Mononuclear cell (primary cell): ENCODE results near the gene HNRNPU. TPM values are rescaled to one million over a fixed set of nuclear protein-coding genes. Genes with fewer than 3 reads are reported as not detected.
"Not testable (repeated sequence)": the region's sequence is repeated elsewhere in the genome, so short reads cannot be mapped to it uniquely, and the experiment has no call there.

Experiments
- H3K27me3 ChIP-seq: 2 replicates; pipeline ENCODE4 v1.6.0; 2011; ENCODE audit warnings: low read length, control low read depth; ENCODE audit not compliant: insufficient read depth
- H3K4me1 ChIP-seq: 2 replicates; pipeline ENCODE4 v1.5.1; 2011; ENCODE audit warnings: mild to moderate bottlenecking, low read length, control low read depth; ENCODE audit not compliant: insufficient read depth
- H3K4me3 ChIP-seq: 2 replicates; pipeline ENCODE4 v1.5.1; 2011; ENCODE audit warnings: mild to moderate bottlenecking, low read length, moderate library complexity
- H3K9me3 ChIP-seq: 2 replicates; pipeline ENCODE4 v1.5.1; 2011; ENCODE audit warnings: low read depth, mild to moderate bottlenecking, control low read depth, low read length
- total RNA-seq: library from RNA; depleted of rRNA; stranded (reverse); fragments of >200 nt; gene quantifications from one replicate; pipeline ENCODE4 v1.2.3, GENCODE V29; 2012

HNRNPU gene
- total RNA-seq, 1 donor, result 436 TPM

- H3K4me1 ChIP-seq, result peaks cover 44% of the 10 kb centered on the region
- H3K27me3 ChIP-seq, result no peaks in the 10 kb centered on the region
- no peaks in the 10 kb centered on the region for H3K9me3 ChIP-seq
- peak overlapping the region; percentile 83 for H3K4me3 ChIP-seq
These were observed 28.2 kb downstream of the HNRNPU start for GRCh38 chr1:244836135-244836521.

DNA sequence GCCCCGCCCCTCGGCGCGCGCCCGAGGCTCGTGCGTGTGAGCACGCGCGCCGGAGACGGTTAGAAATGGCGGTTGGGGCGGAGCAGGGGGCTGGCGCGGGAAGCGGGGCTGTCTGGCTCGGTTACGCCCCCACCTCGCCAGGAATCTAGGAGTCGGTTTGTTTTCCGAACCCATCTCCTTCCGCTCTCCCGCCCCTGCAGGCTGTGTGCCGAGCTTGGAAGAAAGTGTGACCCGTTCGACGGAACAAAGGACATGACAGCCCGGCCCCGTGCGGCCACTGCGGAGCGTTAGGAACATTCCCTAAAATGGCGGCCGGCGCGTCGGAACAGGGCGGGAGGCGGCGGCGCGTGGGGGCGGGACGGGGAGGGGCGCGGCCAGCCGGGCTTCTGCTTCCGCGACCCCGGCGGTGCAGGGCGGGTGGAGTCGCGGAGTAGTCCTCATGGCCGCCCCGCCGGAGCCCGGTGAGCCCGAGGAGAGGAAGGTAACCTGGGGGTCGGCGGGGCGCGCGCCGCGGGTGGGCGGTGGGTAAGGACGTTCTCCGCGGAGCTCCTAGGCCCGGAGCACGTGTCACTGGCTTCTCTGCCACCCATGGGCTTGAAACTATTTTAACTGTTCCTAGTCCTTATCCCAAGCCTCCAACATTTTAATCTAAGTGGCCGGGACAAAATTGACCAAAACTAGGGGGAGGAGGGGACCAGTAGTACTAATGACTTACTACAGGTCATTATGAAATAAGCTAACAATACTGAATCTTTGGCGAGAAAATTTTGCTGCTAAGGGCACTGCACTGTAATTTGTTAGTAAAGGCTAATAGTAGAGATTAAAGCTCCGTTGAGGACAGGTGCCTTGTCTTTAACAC, 28.8 kb downstream of the HNRNPU start, which contains the start of gene COX20:
TSS of gene COX20 (plus strand) at position 383 of the 859 bp plus-strand sequence. CDS start at position 440, 57 bp downstream.
- peaks cover 44% of the 10 kb centered on the region for H3K4me1 ChIP-seq
- no peaks in the 10 kb centered on the region for H3K9me3 ChIP-seq
- no peaks in the 10 kb centered on the region for H3K27me3 ChIP-seq
- H3K4me3 ChIP-seq, result peak within 1 kb of the TSS; percentile 83

DNA sequence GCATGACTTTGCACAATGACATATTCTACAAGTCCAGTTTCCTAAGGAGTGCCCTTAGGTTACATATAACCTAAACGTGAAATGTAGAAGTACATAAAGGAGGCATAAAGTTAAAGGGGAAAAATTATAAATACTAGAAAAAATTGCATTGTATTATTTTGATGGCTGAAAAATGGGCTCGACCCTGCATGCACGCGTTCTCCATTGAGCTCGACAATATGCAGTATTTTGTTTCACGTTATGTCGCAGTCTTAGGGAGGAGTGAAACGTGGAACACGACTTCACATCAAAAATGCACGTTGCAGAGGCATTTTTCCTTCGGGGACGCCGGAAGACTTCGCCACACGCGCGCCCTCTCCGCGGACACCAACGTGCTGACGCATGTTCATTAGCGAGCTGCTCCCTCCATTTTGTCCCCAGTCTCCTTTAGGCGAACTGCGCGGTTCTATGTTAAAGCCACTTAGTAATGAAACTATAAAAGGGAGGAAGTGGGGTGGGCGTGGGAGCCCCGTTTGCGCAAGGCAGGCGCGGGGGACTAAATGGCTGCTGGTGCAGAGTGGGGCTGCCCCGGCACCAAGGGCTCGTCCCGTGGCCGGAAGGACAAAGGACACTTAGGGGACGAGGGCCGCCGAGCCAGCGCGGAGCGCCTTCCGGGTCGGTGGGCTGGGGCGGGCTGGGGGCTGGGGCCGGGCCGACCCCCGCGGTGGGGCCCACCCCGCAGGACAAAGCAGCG, 29.6 kb downstream of the HNRNPU start:
- Histone ChIP-seq H3K4me1 (peaks cover 39% of the 10 kb centered on the region), H3K4me3 (peak overlapping the region; percentile 83), H3K27me3 (no peaks in the 10 kb centered on the region), H3K9me3 (no peaks in the 10 kb centered on the region)

- Histone ChIP-seq H3K4me1 (peaks cover 36% of the 10 kb centered on the region), H3K4me3 (peak overlapping the region; percentile 83), H3K27me3 (no peaks in the 10 kb centered on the region), H3K9me3 (no peaks in the 10 kb centered on the region)
These were observed 30.4 kb downstream of the HNRNPU start for GRCh38 chr1:244833734-244834542.

DNA sequence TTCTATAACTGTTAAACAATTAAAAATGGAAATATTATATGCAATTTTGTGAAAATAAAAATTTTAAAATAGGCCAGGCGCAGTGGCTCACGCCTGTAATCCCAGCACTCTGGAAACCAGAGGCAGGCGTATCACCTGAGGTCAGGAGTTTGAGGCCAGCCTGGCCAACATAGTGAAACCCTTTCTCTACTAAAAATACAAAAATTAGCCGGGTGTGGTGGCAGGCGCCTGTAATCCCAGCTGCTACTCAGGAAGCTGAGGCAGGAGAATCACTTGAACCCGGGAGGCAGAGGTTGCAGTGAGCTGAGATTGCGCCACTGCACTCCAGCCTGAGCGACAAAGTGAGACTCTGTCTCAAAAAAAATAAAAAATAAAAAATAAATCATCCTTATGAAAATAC, 31.1 kb downstream of the HNRNPU start:
- H3K4me1 ChIP-seq, result peaks cover 33% of the 10 kb centered on the region
- not testable (repeated sequence) for H3K27me3 ChIP-seq, H3K9me3 ChIP-seq
- peak overlapping the region; percentile 83 for H3K4me3 ChIP-seq

DNA sequence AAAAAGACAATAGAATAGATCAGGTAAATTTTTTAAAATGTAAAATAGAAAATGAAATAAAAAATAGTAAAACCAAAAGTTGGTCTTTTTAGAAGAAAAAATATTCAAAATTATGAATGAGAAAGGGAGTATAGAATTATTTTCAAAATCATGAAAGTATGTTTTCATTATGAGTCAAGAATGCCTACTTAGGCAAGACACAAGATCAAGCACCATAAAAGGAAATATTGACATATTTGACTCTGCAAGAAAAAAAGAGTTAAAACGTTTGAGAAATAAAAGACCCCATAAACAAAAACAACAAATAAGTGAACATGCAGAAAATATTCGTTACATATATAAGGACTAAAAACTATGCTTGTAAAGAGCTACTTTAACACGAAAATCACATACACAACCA, 33.7 kb downstream of the HNRNPU start:
- H3K4me1 ChIP-seq, result peaks cover 12% of the 10 kb centered on the region
- no peaks in the 10 kb centered on the region for H3K27me3 ChIP-seq
- no peak overlapping the region for H3K4me3 ChIP-seq
- H3K9me3 ChIP-seq, result no peaks in the 10 kb centered on the region

GRCh38 chr1:244826712-244827111, 37.6 kb downstream of the HNRNPU start:
- Histone ChIP-seq H3K9me3 (no peaks in the 10 kb centered on the region), H3K4me3 (no peak overlapping the region), H3K4me1 (no peaks in the 10 kb centered on the region), H3K27me3 (no peaks in the 10 kb centered on the region)

DNA sequence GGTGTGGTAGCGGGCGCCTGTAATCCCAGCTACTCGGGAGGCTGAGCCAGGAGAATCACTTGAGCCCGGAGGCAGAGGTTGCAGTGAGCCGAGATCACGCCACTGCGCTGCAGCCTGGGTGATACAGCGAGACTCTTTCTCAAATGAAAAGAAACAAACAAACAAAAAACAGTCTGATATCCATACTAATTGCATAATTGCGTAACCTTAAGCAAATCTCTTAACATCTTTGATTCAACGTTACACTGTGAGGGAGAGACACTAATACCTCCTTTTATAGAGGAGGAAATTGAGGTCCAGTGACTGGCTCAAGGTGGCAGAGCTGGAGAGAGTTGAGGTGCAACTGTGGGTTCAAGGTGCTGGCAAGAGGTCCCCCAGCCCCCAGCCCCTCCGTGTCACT, 41.5 kb downstream of the HNRNPU start:
- H3K9me3 ChIP-seq, result no peaks in the 10 kb centered on the region
- no peaks in the 10 kb centered on the region for H3K27me3 ChIP-seq
- H3K4me1 ChIP-seq, result no peaks in the 10 kb centered on the region
- H3K4me3 ChIP-seq, result no peak overlapping the region

GRCh38 chr1:244821134-244821533, 43.2 kb downstream of the HNRNPU start:
- peaks cover 15% of the 10 kb centered on the region for H3K4me1 ChIP-seq
- no peaks in the 10 kb centered on the region for H3K27me3 ChIP-seq
- H3K4me3 ChIP-seq, result no peak overlapping the region
- H3K9me3 ChIP-seq, result no peaks in the 10 kb centered on the region

DNA sequence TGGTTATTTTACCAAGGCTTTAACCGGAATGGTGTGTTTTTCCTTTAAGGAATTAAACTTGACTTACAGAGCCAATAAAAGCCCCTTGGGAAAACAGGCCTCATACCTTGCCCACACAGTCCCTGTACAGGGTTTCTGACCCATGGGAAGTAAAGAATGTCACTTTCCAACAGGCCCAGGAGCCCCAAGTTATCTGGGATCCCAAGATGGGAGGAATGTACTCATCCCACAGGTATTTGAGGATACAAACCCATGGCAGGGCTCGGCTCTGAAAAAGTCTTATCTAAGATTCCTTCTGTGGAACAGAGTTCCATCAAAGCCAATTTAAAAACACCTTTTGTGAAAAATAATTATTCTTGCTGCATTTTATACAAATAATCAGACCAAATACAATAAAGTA, 44.2 kb downstream of the HNRNPU start:
- Histone ChIP-seq H3K4me1 (peaks cover 16% of the 10 kb centered on the region), H3K4me3 (no peak overlapping the region), H3K9me3 (no peaks in the 10 kb centered on the region), H3K27me3 (no peaks in the 10 kb centered on the region)

DNA sequence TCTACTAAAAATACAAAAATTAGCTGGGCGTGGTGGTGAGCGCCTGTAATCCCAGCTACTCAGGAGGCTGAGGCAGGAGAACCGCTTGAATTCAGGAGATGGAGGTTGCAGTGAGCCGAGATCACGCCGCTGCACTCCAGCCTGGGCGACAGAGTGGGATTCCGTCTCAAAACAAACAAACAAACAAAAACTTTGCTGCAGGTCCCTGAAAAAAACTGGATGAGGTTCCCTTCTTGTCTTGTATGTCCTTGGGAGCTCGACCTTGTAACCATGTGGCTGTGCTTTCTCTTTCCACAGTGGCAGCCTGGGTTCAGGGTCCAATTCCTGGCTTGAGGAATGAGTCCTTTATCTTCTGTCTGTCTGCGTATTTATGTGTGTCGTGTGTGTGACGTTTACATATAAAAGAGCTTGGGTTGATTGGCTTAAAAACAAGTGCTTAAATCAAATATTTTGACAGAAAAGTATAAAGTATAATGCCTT, 46.9 kb downstream of the HNRNPU start:
- no peak overlapping the region for H3K4me3 ChIP-seq
- H3K4me1 ChIP-seq, result peaks cover 21% of the 10 kb centered on the region
- no peaks in the 10 kb centered on the region for H3K9me3 ChIP-seq
- H3K27me3 ChIP-seq, result no peaks in the 10 kb centered on the region

GRCh38 chr1:244815600-244816099, 48.7 kb downstream of the HNRNPU start:
- Histone ChIP-seq H3K27me3 (no peaks in the 10 kb centered on the region), H3K4me1 (peaks cover 21% of the 10 kb centered on the region), H3K4me3 (peak overlapping the region; percentile 44), H3K9me3 (no peaks in the 10 kb centered on the region)

DNA sequence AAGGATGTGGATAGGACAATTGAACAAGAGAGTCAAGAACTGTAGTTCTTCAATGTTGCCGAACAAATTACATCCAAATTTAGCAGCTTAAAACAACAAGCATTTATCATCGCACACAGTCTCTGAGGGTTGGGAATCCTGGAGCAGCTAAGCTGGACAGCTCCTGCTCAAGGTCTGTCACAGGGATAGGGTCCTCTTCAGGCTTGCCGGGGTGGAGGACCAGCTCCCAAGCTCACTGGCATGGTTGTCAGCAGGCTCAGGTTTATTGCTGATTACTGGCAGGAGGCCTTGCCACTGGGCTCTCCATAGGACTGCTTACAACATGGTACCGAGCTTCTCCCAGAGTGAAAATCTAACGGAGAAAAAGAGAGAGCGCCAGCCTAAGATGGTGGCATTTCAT, 51.0 kb downstream of the HNRNPU start:
- Histone ChIP-seq H3K9me3 (no peaks in the 10 kb centered on the region), H3K4me1 (peaks cover 21% of the 10 kb centered on the region), H3K4me3 (no peak overlapping the region), H3K27me3 (no peaks in the 10 kb centered on the region)

GRCh38 chr1:244810221-244810620, 54.1 kb downstream of the HNRNPU start:
- H3K9me3 ChIP-seq, result no peaks in the 10 kb centered on the region
- no peak overlapping the region for H3K4me3 ChIP-seq
- H3K27me3 ChIP-seq, result no peaks in the 10 kb centered on the region
- H3K4me1 ChIP-seq, result peaks cover 6% of the 10 kb centered on the region
